Erythroblast (primary cell): ENCODE measurements around the gene CXorf58.
A peak's percentile ranks its signal among the peaks of the same experiment; 100 is the strongest.
"Not testable (repeated sequence)": the region's sequence is repeated elsewhere in the genome, so short reads cannot be mapped to it uniquely, and the experiment has no call there.

Source experiments
- DNase-seq, 2 experiments: peaks; one replicate each; lab custom pipeline; 2025; lab: John Stamatoyannopoulos, UW
- GATA1 ChIP-seq: IDR thresholded peaks from 2 replicates; pipeline ENCODE4 v1.6.1; 2011; ENCODE audit warnings: low read depth, mild to moderate bottlenecking, control low read depth, low read length, moderate library complexity
- POLR2A ChIP-seq: IDR thresholded peaks from 2 replicates; pipeline ENCODE4 v1.6.1; 2011; ENCODE audit warnings: mild to moderate bottlenecking, low read length

Gene CXorf58

GRCh38 chrX:23953908-23954269 is 46.1 kb downstream of the CXorf58 start:
- DNase-seq, result peak; percentile 4 to 9
- TF ChIP-seq POLR2A (no peak), GATA1 (no peak)

DNA sequence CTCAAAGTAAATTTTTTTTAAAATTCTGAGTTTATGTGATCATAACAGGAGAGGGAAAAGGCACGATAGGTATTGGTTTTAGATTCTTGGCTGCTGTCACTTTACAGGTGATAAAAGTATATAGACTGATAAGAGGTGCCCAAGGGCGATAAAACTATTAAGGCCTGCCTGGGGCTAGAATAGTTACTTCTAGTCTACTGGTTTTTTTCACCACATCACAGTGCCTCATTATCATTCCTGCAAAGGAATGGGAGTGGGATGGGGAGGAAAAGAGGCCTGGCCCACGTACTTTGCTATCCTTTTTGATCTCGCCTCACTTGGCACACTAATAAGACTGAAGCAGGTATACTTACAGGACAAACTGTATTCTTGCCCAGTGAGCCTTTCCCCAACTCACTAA is 46.6 kb downstream of the CXorf58 start:
- TF ChIP-seq GATA1 (no peak), POLR2A (no peak)
- no peak for DNase-seq

- DNase-seq, result no peak
- no peak for TF ChIP-seq GATA1
These were observed 52.0 kb downstream of the CXorf58 start for GRCh38 chrX:23959781-23960180.

DNA sequence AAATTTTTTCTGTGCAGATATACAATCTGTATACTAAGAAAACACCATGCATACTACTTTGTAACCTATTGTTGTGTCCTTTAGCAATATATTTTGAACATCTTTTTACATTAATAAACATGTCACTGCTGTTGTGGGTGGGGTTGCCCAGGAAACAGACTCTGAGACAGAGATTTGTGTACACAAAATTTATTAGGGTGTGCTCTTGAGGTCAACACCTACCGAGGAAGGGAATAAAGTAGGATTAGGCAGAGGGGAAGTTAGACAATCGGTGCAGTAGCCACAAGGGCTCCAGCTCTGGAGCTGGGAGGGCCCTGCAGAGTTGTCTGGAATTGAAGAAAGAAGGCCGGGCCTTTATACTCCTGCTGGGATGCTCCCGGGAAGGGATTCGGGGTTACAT is 56.4 kb downstream of the CXorf58 start:
- no peak for DNase-seq
- TF ChIP-seq GATA1, result no peak
- no peak for TF ChIP-seq POLR2A

DNA sequence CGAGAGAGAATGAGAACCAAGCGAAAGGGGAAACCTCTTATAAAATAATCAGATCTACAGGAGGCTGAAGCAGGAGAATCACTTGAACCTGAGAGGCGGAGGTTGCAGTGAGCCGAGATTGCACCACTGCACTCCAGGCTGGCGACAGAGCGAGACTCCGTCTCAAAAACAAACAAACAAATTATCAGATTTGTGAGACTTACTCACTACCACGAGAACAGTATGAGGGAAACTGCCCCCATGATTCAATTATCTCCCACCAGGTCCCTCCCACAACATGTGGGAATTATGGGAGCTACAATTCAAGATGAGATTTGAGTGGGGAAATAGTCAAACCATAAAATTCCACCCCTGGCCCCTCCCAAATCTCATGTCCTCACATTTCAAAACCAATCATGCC is 57.8 kb downstream of the CXorf58 start:
- not testable (repeated sequence) for DNase-seq

DNA sequence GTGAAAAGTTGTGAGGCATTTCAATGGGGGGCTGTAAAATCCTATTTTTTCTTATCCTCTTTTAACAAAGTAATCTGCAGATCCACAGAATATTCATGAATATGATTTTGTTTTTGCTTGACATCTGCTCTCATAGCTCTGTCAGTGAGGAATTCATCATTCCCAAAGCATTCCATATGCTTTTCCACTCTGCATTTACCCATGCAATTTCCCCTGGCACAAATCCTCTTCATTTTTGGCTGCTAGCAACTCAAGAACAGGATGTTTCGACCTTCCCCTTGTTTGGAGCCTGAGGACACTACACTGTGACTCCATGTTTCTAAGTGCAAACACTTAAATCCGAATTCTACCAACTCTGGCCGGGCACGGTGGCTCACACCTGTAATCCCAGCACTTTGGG is 70.7 kb downstream of the CXorf58 start:
- TF ChIP-seq GATA1 (no peak), POLR2A (no peak)
- DNase-seq, result no peak

GRCh38 chrX:23980011-23980441 is 72.2 kb downstream of the CXorf58 start:
- TF ChIP-seq GATA1 (no peak), POLR2A (no peak)
- no peak for DNase-seq

GRCh38 chrX:23981222-23981621 is 73.4 kb downstream of the CXorf58 start:
- TF ChIP-seq GATA1 (no peak), POLR2A (no peak)

GRCh38 chrX:23981711-23982110 is 73.9 kb downstream of the CXorf58 start:
- TF ChIP-seq GATA1 (no peak), POLR2A (no peak)
- no peak for DNase-seq

More at GRCh38 chrX:23981222-23981621, 73.4 kb downstream of the CXorf58 start:
- no peak for DNase-seq

DNA sequence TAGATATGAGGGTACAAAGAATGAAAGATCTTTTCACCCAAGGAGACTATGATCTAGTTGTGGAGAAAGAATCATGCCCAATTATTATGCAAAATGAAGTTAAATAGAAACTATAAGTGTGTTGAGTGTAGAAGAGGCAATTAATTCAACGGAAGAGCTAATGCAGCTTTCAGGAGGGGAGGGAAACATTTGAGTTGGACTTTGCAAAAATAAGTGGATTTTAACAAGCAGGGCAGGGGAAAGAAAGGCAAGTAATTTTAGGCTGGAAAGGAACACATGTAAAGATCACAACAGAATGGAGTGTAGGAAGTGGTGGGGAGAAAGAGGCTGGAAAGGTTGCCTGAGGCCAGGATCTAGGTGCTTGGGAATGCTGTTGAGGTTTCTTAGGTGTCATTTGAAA is 75.1 kb downstream of the CXorf58 start:
- TF ChIP-seq POLR2A, result no peak
- no peak for TF ChIP-seq GATA1
- no peak for DNase-seq
